Smooth muscle cell of the brain vasculature (primary cell): ENCODE data around the gene PHPT1.
"Not testable (repeated sequence)": the region's sequence is repeated elsewhere in the genome, so short reads cannot be mapped to it uniquely, and the experiment has no call there.

Experiments used
- DNase-seq: peaks from one replicate; pipeline ENCODE4 v3.0.0-alpha.2; 2012; ENCODE audit warnings: low read depth, low spot score

Gene PHPT1

GRCh38 chr9:136849038-136849959 lies at the start of gene PHPT1:
Gene PHPT1, plus strand, starts transcription at chr9:136849409. Its CDS starts 22 bp downstream, at chr9:136849431.
- peak; percentile 99 for DNase-seq

GRCh38 chr9:136799854-136800657 lies 49.2 kb upstream of the PHPT1 start:
- no peak for DNase-seq

- DNase-seq: no peak
Observed at GRCh38 chr9:136802321-136802720, 46.9 kb upstream of the PHPT1 start.

GRCh38 chr9:136803009-136803550 lies 46.1 kb upstream of the PHPT1 start:
- DNase-seq: not testable (repeated sequence)

- no peak for DNase-seq
Observed at GRCh38 chr9:136803551-136804508, 45.4 kb upstream of the PHPT1 start.

GRCh38 chr9:136804509-136805206 lies 44.6 kb upstream of the PHPT1 start:
- no peak for DNase-seq

GRCh38 chr9:136805207-136805740 lies 43.9 kb upstream of the PHPT1 start:
- no peak for DNase-seq

GRCh38 chr9:136806067-136806466 lies 43.1 kb upstream of the PHPT1 start:
- no peak for DNase-seq

GRCh38 chr9:136806631-136807201 lies 42.5 kb upstream of the PHPT1 start:
- no peak for DNase-seq

GRCh38 chr9:136807281-136808074 lies 41.7 kb upstream of the PHPT1 start, which contains the start of gene RABL6:
Gene RABL6, plus strand, starts transcription at chr9:136807948. Its CDS starts 249 bp downstream, at chr9:136808197.
- DNase-seq: peak; percentile 41

GRCh38 chr9:136808075-136808805 lies 41.0 kb upstream of the PHPT1 start:
- DNase-seq: no peak

- no peak for DNase-seq
Observed at GRCh38 chr9:136808806-136809158, 40.4 kb upstream of the PHPT1 start.

- DNase-seq: no peak
Observed at GRCh38 chr9:136814725-136815421, 34.3 kb upstream of the PHPT1 start.

GRCh38 chr9:136815422-136815782 lies 33.8 kb upstream of the PHPT1 start:
- no peak for DNase-seq

GRCh38 chr9:136820971-136821825 lies 28.0 kb upstream of the PHPT1 start:
- DNase-seq: no peak

GRCh38 chr9:136821826-136822544 lies 27.2 kb upstream of the PHPT1 start:
- DNase-seq: no peak
